Measurements from ENCODE around the gene TRPC4.

The TRPC4 gene

GRCh38 chr13:37905736-37906135 lies 36.2 kb upstream of the TRPC4 start:
- H3K4me3 ChIP-seq (ENCODE audit: low read depth, low read length): no peak overlapping the region
- no peak for DNase-seq (ENCODE audit: low read depth)
- TF ChIP-seq, protein P1, sequence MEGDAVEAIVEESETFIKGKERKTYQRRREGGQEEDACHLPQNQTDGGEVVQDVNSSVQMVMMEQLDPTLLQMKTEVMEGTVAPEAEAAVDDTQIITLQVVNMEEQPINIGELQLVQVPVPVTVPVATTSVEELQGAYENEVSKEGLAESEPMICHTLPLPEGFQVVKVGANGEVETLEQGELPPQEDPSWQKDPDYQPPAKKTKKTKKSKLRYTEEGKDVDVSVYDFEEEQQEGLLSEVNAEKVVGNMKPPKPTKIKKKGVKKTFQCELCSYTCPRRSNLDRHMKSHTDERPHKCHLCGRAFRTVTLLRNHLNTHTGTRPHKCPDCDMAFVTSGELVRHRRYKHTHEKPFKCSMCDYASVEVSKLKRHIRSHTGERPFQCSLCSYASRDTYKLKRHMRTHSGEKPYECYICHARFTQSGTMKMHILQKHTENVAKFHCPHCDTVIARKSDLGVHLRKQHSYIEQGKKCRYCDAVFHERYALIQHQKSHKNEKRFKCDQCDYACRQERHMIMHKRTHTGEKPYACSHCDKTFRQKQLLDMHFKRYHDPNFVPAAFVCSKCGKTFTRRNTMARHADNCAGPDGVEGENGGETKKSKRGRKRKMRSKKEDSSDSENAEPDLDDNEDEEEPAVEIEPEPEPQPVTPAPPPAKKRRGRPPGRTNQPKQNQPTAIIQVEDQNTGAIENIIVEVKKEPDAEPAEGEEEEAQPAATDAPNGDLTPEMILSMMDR (IDR thresholded peaks at IDR 0.05; ENCODE audit: insufficient read depth, low read depth, low read length, missing control alignments): no peak

- TF ChIP-seq, protein P1 (IDR thresholded peaks at IDR 0.05; ENCODE audit: insufficient read depth, low read depth, low read length, missing control alignments): no peak
- no peak overlapping the region for H3K4me3 ChIP-seq (ENCODE audit: low read depth, low read length)
- no peak for DNase-seq (ENCODE audit: low read depth)
Observed at GRCh38 chr13:37899753-37900152, 30.2 kb upstream of the TRPC4 start.

- DNase-seq (ENCODE audit: low read depth): no peak
- H3K4me3 ChIP-seq (ENCODE audit: low read depth, low read length): no peak overlapping the region
- TF ChIP-seq, protein P1 (IDR thresholded peaks at IDR 0.05; ENCODE audit: insufficient read depth, low read depth, low read length, missing control alignments): no peak
Observed at GRCh38 chr13:37893321-37893720, 23.7 kb upstream of the TRPC4 start.

DNA sequence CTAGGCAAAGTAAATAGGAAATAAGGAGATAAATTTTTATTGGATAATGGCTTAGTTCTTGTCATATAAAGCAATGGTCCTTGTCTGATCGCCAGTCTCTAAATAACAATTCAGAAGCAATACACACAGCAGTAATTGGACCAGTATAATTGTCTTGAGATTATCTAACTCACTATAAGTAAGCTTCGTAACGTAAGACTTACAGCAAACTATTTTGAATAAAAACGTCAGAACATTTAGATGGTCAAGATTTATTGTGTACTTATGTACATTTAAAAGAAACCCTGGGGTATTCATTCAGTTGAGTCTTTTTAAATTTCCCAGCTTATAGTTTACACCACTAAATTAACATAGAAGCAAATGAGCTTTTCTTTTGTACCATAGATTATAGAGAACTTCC lies 20.2 kb upstream of the TRPC4 start:
- no peak for DNase-seq (ENCODE audit: low read depth)
- TF ChIP-seq, protein P1 (IDR thresholded peaks at IDR 0.05; ENCODE audit: insufficient read depth, low read depth, low read length, missing control alignments): no peak
- no peak overlapping the region for H3K4me3 ChIP-seq (ENCODE audit: low read depth, low read length)

DNA sequence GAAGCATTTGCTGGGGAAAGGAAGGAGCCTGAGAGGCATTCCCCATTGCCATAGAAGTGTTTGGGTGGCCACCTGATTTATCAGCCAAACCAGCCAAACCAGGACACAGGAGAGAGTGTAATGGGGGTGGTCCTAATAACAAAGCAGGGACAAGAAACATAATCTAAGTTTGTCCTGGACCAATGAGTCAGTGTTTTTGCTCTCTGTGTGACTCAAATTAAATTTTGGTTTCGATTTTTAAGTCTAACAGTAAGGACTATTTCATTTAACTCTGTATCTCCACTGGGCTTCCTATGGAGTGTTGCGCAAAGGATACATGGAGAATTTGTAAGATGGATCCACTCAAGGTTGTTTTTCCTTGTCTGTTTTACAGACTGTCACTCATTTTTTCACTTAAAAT lies 19.5 kb upstream of the TRPC4 start:
- H3K4me3 ChIP-seq (ENCODE audit: low read depth, low read length): no peak overlapping the region
- DNase-seq (ENCODE audit: low read depth): no peak
- TF ChIP-seq, protein P1 (IDR thresholded peaks at IDR 0.05; ENCODE audit: insufficient read depth, low read depth, low read length, missing control alignments): no peak

DNA sequence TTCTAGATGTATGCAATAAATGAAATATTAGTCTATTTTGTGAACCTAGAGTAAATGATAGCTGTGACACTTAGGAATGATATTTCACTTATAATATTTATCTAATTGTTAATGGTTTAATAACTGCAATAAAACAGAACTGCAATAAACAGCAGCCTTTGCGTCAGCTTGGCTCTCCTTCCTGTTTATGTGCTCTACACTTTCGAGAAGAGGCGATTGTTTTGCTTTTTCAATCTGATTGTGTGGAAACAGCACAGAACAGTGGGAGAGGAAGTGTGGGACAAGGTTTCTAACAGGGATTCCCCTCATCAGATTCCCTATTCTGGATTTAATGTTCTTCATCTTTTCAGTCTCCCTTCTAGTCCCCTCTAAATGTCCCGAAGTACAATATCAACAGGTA lies 17.3 kb upstream of the TRPC4 start:
- H3K4me3 ChIP-seq (ENCODE audit: low read depth, low read length): no peak overlapping the region
- no peak for DNase-seq (ENCODE audit: low read depth)
- TF ChIP-seq, protein P1 (IDR thresholded peaks at IDR 0.05; ENCODE audit: insufficient read depth, low read depth, low read length, missing control alignments): no peak

DNA sequence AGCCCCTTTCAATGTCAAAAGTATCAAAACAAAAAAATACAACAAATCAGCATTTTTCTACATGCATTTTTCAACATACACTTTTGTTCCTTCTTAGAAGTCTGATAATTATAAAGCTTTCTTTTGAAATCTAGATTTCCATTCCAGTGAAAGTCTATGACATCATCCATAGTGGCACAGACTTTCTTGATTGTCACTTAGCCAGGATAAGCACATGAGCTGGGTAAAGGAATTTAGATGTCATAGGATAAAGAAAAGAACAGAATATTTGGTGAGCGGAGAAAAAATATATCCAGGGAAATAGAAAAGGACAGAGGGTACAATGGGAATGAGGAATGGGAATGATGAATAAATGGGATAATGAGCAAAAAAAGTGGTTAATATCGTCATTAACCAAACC lies 15.1 kb upstream of the TRPC4 start:
- TF ChIP-seq, protein P1 (IDR thresholded peaks at IDR 0.05; ENCODE audit: insufficient read depth, low read depth, low read length, missing control alignments): no peak
- no peak for DNase-seq (ENCODE audit: low read depth)
- H3K4me3 ChIP-seq (ENCODE audit: low read depth, low read length): no peak overlapping the region
